ENCODE measurements around the gene LBH. TPM values are rescaled to one million over a fixed set of nuclear protein-coding genes. Genes with fewer than 3 reads are reported as not detected.

Gene LBH
- total and polyA plus RNA-seq, 2 of the 13 experiments (the other 11 are each of a cell fraction or from before 2014, with no cell fraction given), result 0.09 to 0.25 TPM

DNA sequence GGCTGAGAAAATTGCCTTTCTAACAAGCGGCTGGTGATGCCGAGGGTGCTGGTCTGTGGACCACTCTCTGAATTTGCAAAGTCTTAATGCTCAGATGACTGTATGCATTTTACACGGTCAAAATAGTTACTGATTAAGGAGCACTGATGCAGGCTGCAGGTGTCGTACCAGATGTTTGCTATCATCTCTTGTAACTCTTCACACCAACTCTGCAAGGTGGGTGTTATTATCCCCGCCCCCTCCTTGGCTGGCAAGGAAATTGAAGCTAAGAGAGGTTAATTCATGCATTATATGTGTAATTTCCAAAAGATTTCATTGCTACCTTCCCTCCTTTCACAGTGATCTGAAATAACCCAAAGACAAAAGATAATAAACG, 13.0 kb upstream of the LBH start:
- Histone ChIP-seq H3K9me3 (ENCODE audit: low read length) (no peaks in the 10 kb centered on the region), H3K79me2 (ENCODE audit: insufficient read depth, low read length) (no peaks in the 10 kb centered on the region), H3K27ac (ENCODE audit: extremely low read length, insufficient read depth, low read length) (no peak overlapping the region), H3K4me1 (ENCODE audit: insufficient read depth, low read length) (no peaks in the 10 kb centered on the region), H3K36me3 (replicated peaks in 1 of 2; ENCODE audit: control insufficient read depth in 1 of 2, insufficient read depth in 2 of 2, low read length in 2 of 2) (no peaks in the 10 kb centered on the region), H3K27me3 (ENCODE audit: control insufficient read depth in 1 of 2, insufficient read depth in 2 of 2, low read length in 2 of 2) (peaks cover 1 to 44% of the 10 kb centered on the region in 2 experiments; a peak in 4 of 5 replicates), H3K4me3 (replicated peaks in 1 of 3; ENCODE audit: insufficient read depth in 1 of 3, low read depth in 2 of 3, low read length in 3 of 3) (no peak overlapping the region), H2AFZ (ENCODE audit: low read length) (no peak overlapping the region), H4K20me1 (ENCODE audit: insufficient read depth, low read length) (no peaks in the 10 kb centered on the region), H3K4me2 (ENCODE audit: low read depth, low read length) (no peak overlapping the region), H3K9ac (ENCODE audit: insufficient read depth, low read depth, low read length) (no peak overlapping the region)
- BruUV-seq (replicated peaks), result no TSS peak
- CTCF ChIA-PET (ENCODE audit: low intra/inter-chr PET ratio, low total read pairs), result no interaction called here
- DNase-seq (ENCODE audit: low spot score) (no peak), FAIRE-seq (no peak), ATAC-seq (no peak)
- POLR2A ChIA-PET, result no interaction called here
- intact Hi-C loops (cut with micrococcal nuclease; ENCODE audit: unreplicated experiment) (loop anchor here (5.0 kb wide), 1 partner anchor 1124 kb away; no protein-coding TSS in a partner anchor), in situ Hi-C loops (cut with HindIII; ENCODE audit: extremely low pct_ligation_motif_present, low pct_unique_long_range_greater_than_20kb) (loop anchor here (25.0 kb wide), 2 partner anchors 944 to 1119 kb away; no protein-coding TSS in a partner anchor)
- WGBS (ENCODE audit: low lambda C conversion rate), result 30% methylated on average over 6 of the region's 6 CpGs
- TF ChIP-seq, protein P1, sequence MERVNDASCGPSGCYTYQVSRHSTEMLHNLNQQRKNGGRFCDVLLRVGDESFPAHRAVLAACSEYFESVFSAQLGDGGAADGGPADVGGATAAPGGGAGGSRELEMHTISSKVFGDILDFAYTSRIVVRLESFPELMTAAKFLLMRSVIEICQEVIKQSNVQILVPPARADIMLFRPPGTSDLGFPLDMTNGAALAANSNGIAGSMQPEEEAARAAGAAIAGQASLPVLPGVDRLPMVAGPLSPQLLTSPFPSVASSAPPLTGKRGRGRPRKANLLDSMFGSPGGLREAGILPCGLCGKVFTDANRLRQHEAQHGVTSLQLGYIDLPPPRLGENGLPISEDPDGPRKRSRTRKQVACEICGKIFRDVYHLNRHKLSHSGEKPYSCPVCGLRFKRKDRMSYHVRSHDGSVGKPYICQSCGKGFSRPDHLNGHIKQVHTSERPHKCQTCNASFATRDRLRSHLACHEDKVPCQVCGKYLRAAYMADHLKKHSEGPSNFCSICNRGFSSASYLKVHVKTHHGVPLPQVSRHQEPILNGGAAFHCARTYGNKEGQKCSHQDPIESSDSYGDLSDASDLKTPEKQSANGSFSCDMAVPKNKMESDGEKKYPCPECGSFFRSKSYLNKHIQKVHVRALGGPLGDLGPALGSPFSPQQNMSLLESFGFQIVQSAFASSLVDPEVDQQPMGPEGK (CRISPR knock-in tag; IDR thresholded peaks at IDR 0.05), result no peak
- no peak for TF ChIP-seq HOXD1 (CRISPR knock-in tag; IDR thresholded peaks at IDR 0.05)
- no peak for TF ChIP-seq ZNF775 (CRISPR knock-in tag; IDR thresholded peaks at IDR 0.05; ENCODE audit: borderline replicate concordance)
- TF ChIP-seq, protein P2, sequence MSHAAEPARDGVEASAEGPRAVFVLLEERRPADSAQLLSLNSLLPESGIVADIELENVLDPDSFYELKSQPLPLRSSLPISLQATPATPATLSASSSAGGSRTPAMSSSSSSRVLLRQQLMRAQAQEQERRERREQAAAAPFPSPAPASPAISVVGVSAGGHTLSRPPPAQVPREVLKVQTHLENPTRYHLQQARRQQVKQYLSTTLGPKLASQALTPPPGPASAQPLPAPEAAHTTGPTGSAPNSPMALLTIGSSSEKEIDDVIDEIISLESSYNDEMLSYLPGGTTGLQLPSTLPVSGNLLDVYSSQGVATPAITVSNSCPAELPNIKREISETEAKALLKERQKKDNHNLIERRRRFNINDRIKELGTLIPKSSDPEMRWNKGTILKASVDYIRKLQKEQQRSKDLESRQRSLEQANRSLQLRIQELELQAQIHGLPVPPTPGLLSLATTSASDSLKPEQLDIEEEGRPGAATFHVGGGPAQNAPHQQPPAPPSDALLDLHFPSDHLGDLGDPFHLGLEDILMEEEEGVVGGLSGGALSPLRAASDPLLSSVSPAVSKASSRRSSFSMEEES (CRISPR knock-in tag; IDR thresholded peaks at IDR 0.05), result no peak
- TF ChIP-seq SP2 (CRISPR knock-in tag; IDR thresholded peaks at IDR 0.05), result no peak
- TF ChIP-seq GABPA (IDR thresholded peaks at IDR 0.05; ENCODE audit: low read depth, low read length), result no peak
- no peak for TF ChIP-seq GABPA (CRISPR knock-in tag; IDR thresholded peaks at IDR 0.05; ENCODE audit: low read depth)
- TF ChIP-seq, protein P3, sequence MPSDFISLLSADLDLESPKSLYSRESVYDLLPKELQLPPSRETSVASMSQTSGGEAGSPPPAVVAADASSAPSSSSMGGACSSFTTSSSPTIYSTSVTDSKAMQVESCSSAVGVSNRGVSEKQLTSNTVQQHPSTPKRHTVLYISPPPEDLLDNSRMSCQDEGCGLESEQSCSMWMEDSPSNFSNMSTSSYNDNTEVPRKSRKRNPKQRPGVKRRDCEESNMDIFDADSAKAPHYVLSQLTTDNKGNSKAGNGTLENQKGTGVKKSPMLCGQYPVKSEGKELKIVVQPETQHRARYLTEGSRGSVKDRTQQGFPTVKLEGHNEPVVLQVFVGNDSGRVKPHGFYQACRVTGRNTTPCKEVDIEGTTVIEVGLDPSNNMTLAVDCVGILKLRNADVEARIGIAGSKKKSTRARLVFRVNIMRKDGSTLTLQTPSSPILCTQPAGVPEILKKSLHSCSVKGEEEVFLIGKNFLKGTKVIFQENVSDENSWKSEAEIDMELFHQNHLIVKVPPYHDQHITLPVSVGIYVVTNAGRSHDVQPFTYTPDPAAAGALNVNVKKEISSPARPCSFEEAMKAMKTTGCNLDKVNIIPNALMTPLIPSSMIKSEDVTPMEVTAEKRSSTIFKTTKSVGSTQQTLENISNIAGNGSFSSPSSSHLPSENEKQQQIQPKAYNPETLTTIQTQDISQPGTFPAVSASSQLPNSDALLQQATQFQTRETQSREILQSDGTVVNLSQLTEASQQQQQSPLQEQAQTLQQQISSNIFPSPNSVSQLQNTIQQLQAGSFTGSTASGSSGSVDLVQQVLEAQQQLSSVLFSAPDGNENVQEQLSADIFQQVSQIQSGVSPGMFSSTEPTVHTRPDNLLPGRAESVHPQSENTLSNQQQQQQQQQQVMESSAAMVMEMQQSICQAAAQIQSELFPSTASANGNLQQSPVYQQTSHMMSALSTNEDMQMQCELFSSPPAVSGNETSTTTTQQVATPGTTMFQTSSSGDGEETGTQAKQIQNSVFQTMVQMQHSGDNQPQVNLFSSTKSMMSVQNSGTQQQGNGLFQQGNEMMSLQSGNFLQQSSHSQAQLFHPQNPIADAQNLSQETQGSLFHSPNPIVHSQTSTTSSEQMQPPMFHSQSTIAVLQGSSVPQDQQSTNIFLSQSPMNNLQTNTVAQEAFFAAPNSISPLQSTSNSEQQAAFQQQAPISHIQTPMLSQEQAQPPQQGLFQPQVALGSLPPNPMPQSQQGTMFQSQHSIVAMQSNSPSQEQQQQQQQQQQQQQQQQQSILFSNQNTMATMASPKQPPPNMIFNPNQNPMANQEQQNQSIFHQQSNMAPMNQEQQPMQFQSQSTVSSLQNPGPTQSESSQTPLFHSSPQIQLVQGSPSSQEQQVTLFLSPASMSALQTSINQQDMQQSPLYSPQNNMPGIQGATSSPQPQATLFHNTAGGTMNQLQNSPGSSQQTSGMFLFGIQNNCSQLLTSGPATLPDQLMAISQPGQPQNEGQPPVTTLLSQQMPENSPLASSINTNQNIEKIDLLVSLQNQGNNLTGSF (CRISPR knock-in tag; IDR thresholded peaks at IDR 0.05), result no peak
- no peak for TF ChIP-seq ZNF10 (CRISPR knock-in tag; IDR thresholded peaks at IDR 0.05; ENCODE audit: borderline replicate concordance, low read depth)
- no peak for TF ChIP-seq ZNF598 (CRISPR knock-in tag; IDR thresholded peaks at IDR 0.05; ENCODE audit: borderline replicate concordance)
- TF ChIP-seq BORCS8-MEF2B (CRISPR knock-in tag; IDR thresholded peaks at IDR 0.05), result no peak
- TF ChIP-seq ZNF672 (CRISPR knock-in tag; IDR thresholded peaks at IDR 0.05), result no peak
- TF ChIP-seq ZNF572 (CRISPR knock-in tag; IDR thresholded peaks at IDR 0.05), result no peak
- TF ChIP-seq MBNL3 (CRISPR knock-in tag; conservative IDR thresholded peaks at IDR 0.05), result no peak
